Measurements from ENCODE around the gene INHBB.

Gene INHBB

DNA sequence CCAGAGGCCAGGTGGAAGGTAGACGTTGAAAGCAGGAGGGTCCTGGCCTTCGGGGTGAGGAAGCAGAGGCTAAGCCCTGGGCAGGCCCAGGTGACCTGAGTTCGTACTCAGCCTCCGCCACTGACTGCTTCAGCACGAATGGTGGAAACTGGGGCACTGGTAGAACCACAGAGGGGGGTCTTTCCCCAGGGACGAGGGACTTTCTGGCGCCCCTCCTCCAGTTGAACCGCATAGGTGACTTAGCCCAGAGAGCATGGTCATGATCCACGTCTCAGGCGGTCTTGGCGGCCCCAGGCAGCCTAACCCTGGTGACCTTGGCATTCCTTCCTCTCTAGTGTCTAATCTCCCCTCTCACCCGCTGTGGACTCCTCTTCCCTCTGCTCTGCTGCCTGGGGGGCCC lies 30.2 kb downstream of the INHBB start:
- H3K4me3 ChIP-seq (ENCODE audit: low read depth, low read length), result no peak overlapping the region
- TF ChIP-seq CTCF (IDR thresholded peaks at IDR 0.05; ENCODE audit: low read depth, low read length), result no peak

GRCh38 chr2:120376679-120377640 lies 31.0 kb downstream of the INHBB start:
- no peak overlapping the region for H3K4me3 ChIP-seq (ENCODE audit: low read depth, low read length)
- TF ChIP-seq CTCF (IDR thresholded peaks at IDR 0.05; ENCODE audit: low read depth, low read length), result no peak

DNA sequence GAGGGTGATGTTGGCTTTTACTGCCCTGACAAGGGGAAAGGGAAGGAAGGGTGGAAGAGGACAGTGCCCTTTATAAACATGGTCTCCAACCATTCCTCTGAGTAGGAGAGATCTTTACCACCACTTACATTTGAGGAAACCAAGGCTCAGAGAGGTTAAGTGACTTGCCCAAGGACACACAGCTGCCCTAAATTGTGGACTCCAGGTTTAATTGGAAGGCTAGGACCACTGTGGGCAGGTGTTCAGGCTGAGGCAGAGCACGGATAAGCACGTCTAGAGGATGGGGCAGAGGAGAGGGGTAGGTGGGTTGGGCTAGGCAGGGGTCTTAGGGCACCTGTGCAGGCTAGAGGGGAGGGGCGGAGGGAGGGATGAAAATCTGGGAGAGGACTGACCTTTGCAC lies 32.7 kb downstream of the INHBB start:
- TF ChIP-seq CTCF (IDR thresholded peaks at IDR 0.05; ENCODE audit: low read depth, low read length), result no peak
- no peak overlapping the region for H3K4me3 ChIP-seq (ENCODE audit: low read depth, low read length)

DNA sequence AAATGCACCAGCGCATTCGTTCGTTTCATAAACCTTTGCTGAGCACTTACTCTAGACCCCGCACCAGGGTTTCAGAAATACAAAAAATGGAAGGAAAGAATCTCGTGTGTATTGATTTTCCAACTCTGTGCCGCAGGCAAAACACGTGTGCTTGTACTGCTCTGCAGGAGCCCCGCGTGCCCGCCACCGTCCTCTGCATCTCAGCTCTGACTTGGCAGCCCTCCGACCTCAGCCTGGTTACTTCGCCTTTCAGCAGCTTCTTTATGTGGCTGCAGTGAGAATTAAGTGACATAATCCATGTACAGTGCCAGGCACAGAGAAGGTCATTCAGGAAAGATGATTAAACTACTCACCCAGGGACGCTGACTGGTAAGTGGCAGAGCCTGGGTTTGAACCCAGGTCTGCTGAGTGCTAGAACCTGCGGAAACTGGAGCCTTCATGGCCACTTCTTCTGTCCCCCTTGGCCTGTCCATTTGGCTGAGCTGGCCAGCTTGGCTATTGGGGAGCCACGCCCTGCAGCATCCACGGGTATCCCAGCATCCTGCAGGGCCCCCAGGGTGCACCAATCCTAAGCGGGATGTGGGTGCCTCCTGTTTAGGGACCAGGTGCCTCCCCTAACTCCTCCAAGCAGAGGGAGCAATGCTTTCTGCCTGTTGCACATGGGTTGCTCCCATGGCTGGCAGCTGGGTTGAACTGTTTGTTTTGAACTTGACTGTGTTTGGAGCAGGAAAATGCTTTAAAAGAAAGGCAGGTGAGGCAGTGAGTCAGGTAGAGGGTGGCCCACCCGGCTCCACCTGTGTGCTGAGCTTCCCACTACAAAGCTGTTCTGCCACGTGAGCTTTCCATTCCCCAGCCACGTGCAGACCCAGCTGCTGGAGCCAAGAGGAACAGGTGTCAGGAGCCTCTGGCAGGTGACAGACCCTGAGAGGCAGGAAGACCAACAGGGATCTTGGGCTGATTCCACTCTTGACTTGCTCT lies 34.3 kb downstream of the INHBB start:
- H3K4me3 ChIP-seq (ENCODE audit: low read depth, low read length), result no peak overlapping the region
- no peak for TF ChIP-seq CTCF (IDR thresholded peaks at IDR 0.05; ENCODE audit: low read depth, low read length)

DNA sequence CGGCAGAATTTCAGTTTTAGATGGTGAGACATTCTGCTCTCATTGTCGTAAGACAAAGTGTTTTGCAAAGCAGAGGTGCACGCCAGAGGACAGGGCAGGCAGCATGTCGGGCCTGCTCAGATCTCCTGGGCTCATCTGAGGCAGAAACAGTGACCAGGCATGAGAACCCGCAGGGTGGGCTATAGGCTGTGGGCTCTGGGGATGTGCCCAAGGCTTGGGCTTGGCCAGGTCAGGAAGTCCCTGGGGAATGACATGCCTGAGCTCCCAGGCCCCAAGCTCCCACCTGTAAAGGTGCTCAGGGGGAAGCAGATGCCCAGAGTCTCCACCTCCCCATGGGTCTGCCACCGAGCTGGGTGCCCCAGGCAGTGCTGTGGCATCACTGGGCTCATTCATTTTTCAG lies 35.3 kb downstream of the INHBB start:
- TF ChIP-seq CTCF (IDR thresholded peaks at IDR 0.05; ENCODE audit: low read depth, low read length), result no peak
- no peak overlapping the region for H3K4me3 ChIP-seq (ENCODE audit: low read depth, low read length)

GRCh38 chr2:120381661-120382060 lies 35.7 kb downstream of the INHBB start:
- no peak for TF ChIP-seq CTCF (IDR thresholded peaks at IDR 0.05; ENCODE audit: low read depth, low read length)
- H3K4me3 ChIP-seq (ENCODE audit: low read depth, low read length), result no peak overlapping the region
